HEK293 (cell line): ENCODE measurements around the gene MEGF9.

Experiments
- CTCF ChIA-PET: fragments of 350-600 bp; formaldehyde crosslinking; extraction: SDS; loops from one replicate; lab custom pipeline; 2021; ENCODE audit warnings: antibody characterized with exemption; lab: Yijun Ruan, JAX
- POLR2A ChIA-PET: fragments of 300-600 bp; formaldehyde crosslinking; extraction: SDS; loops from one replicate; lab custom pipeline; 2020; ENCODE audit warnings: antibody characterized with exemption, inconsistent platforms; lab: Yijun Ruan, JAX
- H3K27ac ChIP-seq: fragments of 200-500 bp; sonication (Bioruptor generic); 2 replicates; pipeline ENCODE4 v1.5.1; 2014; ENCODE audit warnings: low read depth, low read length, control low read depth, inconsistent platforms; ENCODE audit errors: extremely low read depth
- H3K36me3 ChIP-seq, 2 experiments: fragments of 200-500 bp in 1 of 2; sonication (Bioruptor generic) in 1 of 2; 1 replicate in 1 of 2; 2 replicates in 1 of 2; pipeline ENCODE4 v1.5.1; 2014 to 2017; ENCODE audit warnings: inconsistent platforms in 2 of 2, low read length in 2 of 2; ENCODE audit not compliant: control insufficient read depth in 2 of 2, insufficient read depth in 1 of 2
- H3K4me1 ChIP-seq: fragments of 200-500 bp; sonication (Bioruptor generic); 2 replicates; pipeline ENCODE4 v1.5.1; 2014; ENCODE audit warnings: mild to moderate bottlenecking, low read length, inconsistent platforms; ENCODE audit not compliant: control insufficient read depth, insufficient read depth
- H3K4me3 ChIP-seq: 2 replicates; pipeline ENCODE4 v1.5.1; 2011; ENCODE audit warnings: low read depth, mild to moderate bottlenecking, control low read depth, low read length, moderate library complexity
- H3K9me3 ChIP-seq: fragments of 200-500 bp; sonication (Bioruptor generic); 2 replicates; pipeline ENCODE4 v1.5.1; 2014; ENCODE audit warnings: low read depth, low read length, inconsistent platforms; ENCODE audit not compliant: control insufficient read depth, insufficient read depth
- AEBP2 ChIP-seq: fragments of 450-650 bp; formaldehyde crosslinking; IDR thresholded peaks from 2 replicates; pipeline ENCODE4 v1.5.1; 2016; ENCODE audit warnings: missing biosample characterization, missing genetic modification characterization, borderline replicate concordance
- ELK4 ChIP-seq: IDR thresholded peaks from 2 replicates; pipeline ENCODE4 v1.6.1; 2011; ENCODE audit warnings: mild to moderate bottlenecking, low read depth, low read length, borderline replicate concordance
- GLIS1 ChIP-seq: fragments of 450-650 bp; formaldehyde crosslinking; IDR thresholded peaks from 2 replicates; pipeline ENCODE4 v1.5.1; 2016; ENCODE audit warnings: missing biosample characterization, missing genetic modification characterization
- HOXC10 ChIP-seq: sonication (generic); formaldehyde crosslinking; IDR thresholded peaks from 2 replicates; pipeline ENCODE4 v1.8.1; 2023; ENCODE audit warnings: mild to moderate bottlenecking, missing genetic modification reagents
- WT1 ChIP-seq: fragments of 450-650 bp; formaldehyde crosslinking; IDR thresholded peaks from 2 replicates; pipeline ENCODE4 v1.5.1; 2016; ENCODE audit warnings: missing biosample characterization, missing genetic modification characterization
- YY2 ChIP-seq: fragments of 450-650 bp; formaldehyde crosslinking; IDR thresholded peaks from 2 replicates; pipeline ENCODE4 v1.5.1; 2016; ENCODE audit warnings: missing biosample characterization, missing genetic modification characterization
- ZNF112 ChIP-seq: fragments of 450-650 bp; formaldehyde crosslinking; IDR thresholded peaks from 2 replicates; pipeline ENCODE4 v1.5.0; 2017; ENCODE audit warnings: missing biosample characterization, missing genetic modification characterization
- ZNF169 ChIP-seq: fragments of 450-650 bp; formaldehyde crosslinking; IDR thresholded peaks from 2 replicates; pipeline ENCODE4 v1.5.1; 2016; ENCODE audit warnings: missing biosample characterization, missing genetic modification characterization
- ZNF18 ChIP-seq: fragments of 450-650 bp; formaldehyde crosslinking; IDR thresholded peaks from 2 replicates; pipeline ENCODE4 v1.5.1; 2016; ENCODE audit warnings: missing biosample characterization, missing genetic modification characterization
- ZNF239 ChIP-seq: fragments of 450-650 bp; formaldehyde crosslinking; IDR thresholded peaks from 2 replicates; pipeline ENCODE4 v1.5.1; 2016; ENCODE audit warnings: missing biosample characterization, missing genetic modification characterization
- ZNF280D ChIP-seq: fragments of 450-650 bp; formaldehyde crosslinking; IDR thresholded peaks from 2 replicates; pipeline ENCODE4 v1.5.1; 2016; ENCODE audit warnings: missing biosample characterization, missing genetic modification characterization
- ZNF292 ChIP-seq: fragments of 450-650 bp; formaldehyde crosslinking; IDR thresholded peaks from 2 replicates; pipeline ENCODE4 v1.5.1; 2016; ENCODE audit warnings: low read depth, missing biosample characterization, missing genetic modification characterization, borderline replicate concordance
- ZNF335 ChIP-seq: fragments of 450-650 bp; formaldehyde crosslinking; conservative IDR thresholded peaks from 2 replicates; pipeline ENCODE4 v1.5.1; 2016; ENCODE audit warnings: missing biosample characterization, missing genetic modification characterization
- ZNF354C ChIP-seq: fragments of 450-650 bp; formaldehyde crosslinking; IDR thresholded peaks from 2 replicates; pipeline ENCODE4 v1.5.1; 2016; ENCODE audit warnings: missing biosample characterization, missing genetic modification characterization, low read depth, borderline replicate concordance
- ZNF398 ChIP-seq: fragments of 450-650 bp; formaldehyde crosslinking; IDR thresholded peaks from 2 replicates; pipeline ENCODE4 v1.5.1; 2017; ENCODE audit warnings: missing biosample characterization, missing genetic modification characterization
- ZNF513 ChIP-seq: fragments of 450-650 bp; IDR thresholded peaks from 2 replicates; pipeline ENCODE4 v1.5.1; 2018; ENCODE audit warnings: missing biosample characterization, missing genetic modification characterization
- ZNF544 ChIP-seq: fragments of 450-650 bp; formaldehyde crosslinking; IDR thresholded peaks from 2 replicates; pipeline ENCODE4 v1.5.0; 2017; ENCODE audit warnings: missing biosample characterization, missing genetic modification characterization
- ZNF549 ChIP-seq: fragments of 450-650 bp; IDR thresholded peaks from 2 replicates; pipeline ENCODE4 v1.5.1; 2018; ENCODE audit warnings: missing biosample characterization, missing genetic modification characterization, mild to moderate bottlenecking, inconsistent platforms, moderate library complexity
- ZNF560 ChIP-seq: fragments of 450-650 bp; formaldehyde crosslinking; IDR thresholded peaks from 2 replicates; pipeline ENCODE4 v1.5.1; 2017; ENCODE audit warnings: missing biosample characterization, missing genetic modification characterization, borderline replicate concordance
- ZNF571 ChIP-seq: fragments of 450-650 bp; formaldehyde crosslinking; IDR thresholded peaks from 2 replicates; pipeline ENCODE4 v1.5.0; 2017; ENCODE audit warnings: missing biosample characterization, missing genetic modification characterization
- ZNF660 ChIP-seq: fragments of 450-650 bp; IDR thresholded peaks from 2 replicates; pipeline ENCODE4 v1.5.1; 2018; ENCODE audit warnings: missing biosample characterization, mild to moderate bottlenecking, missing genetic modification characterization
- ZNF830 ChIP-seq: fragments of 450-650 bp; IDR thresholded peaks from 2 replicates; pipeline ENCODE4 v1.5.0; 2018; ENCODE audit warnings: missing biosample characterization, missing genetic modification characterization, low read depth, mild to moderate bottlenecking, moderate library complexity

The MEGF9 gene

GRCh38 chr9:120653762-120654161 lies 60.5 kb downstream of the MEGF9 start:
- H3K4me1 ChIP-seq, result no peaks in the 10 kb centered on the region
- H3K4me3 ChIP-seq, result no peak overlapping the region
- no peaks in the 10 kb centered on the region for H3K36me3 ChIP-seq
- no peak for TF ChIP-seq ZNF112 (tag by site-specific recombination)
- TF ChIP-seq ZNF571, result no peak
- TF ChIP-seq ZNF549 (tag by site-specific recombination), result no peak
- no peak for TF ChIP-seq ZNF830 (tag by site-specific recombination)
- no peak for TF ChIP-seq ZNF354C (tag by site-specific recombination)
- TF ChIP-seq HOXC10 (CRISPR knock-in tag), result no peak
- TF ChIP-seq ZNF398 (tag by site-specific recombination), result no peak
- no peak for TF ChIP-seq ZNF18
- TF ChIP-seq ZNF239 (tag by site-specific recombination), result no peak
- TF ChIP-seq ZNF660 (tag by site-specific recombination), result no peak
- no peak for TF ChIP-seq ZNF513 (tag by site-specific recombination)
- no peak for TF ChIP-seq ZNF280D
- TF ChIP-seq, all 188 proteins: peak for 0
- Histone ChIP-seq H3K27ac (no peak overlapping the region), H3K9me3 (no peaks in the 10 kb centered on the region)
- ChIA-PET CTCF (interaction anchor here (0.9 to 1.6 kb wide), 4 partner anchors 15 to 282 kb away, joined by 3 to 8 read pairs (median 4); no protein-coding TSS in a partner anchor), POLR2A (no interaction called here)

- ChIA-PET CTCF (interaction anchor here (0.6 to 0.9 kb wide), 2 partner anchors 9 to 450 kb away, joined by 3 to 5 read pairs; no protein-coding TSS in a partner anchor), POLR2A (interaction anchor here (0.7 kb wide), 1 partner anchor 135 kb away, joined by 4 read pairs; no protein-coding TSS in a partner anchor)
- Histone ChIP-seq H3K36me3 (no peaks in the 10 kb centered on the region), H3K9me3 (no peaks in the 10 kb centered on the region), H3K27ac (no peak overlapping the region), H3K4me1 (no peaks in the 10 kb centered on the region), H3K4me3 (no peak overlapping the region)
- TF ChIP-seq AEBP2 (tag by site-specific recombination) (no peak), ZNF560 (tag by site-specific recombination) (no peak), ZNF18 (no peak), GLIS1 (no peak), ZNF544 (tag by site-specific recombination) (no peak), ELK4 (no peak), WT1 (no peak), ZNF335 (tag by site-specific recombination) (no peak), ZNF571 (no peak), YY2 (tag by site-specific recombination) (no peak), ZNF549 (tag by site-specific recombination) (no peak), ZNF292 (tag by site-specific recombination) (no peak), ZNF169 (no peak)
Observed at GRCh38 chr9:120652934-120653333, 61.3 kb downstream of the MEGF9 start.
